ENCODE measurements around the gene INO80E.

INO80E gene

DNA sequence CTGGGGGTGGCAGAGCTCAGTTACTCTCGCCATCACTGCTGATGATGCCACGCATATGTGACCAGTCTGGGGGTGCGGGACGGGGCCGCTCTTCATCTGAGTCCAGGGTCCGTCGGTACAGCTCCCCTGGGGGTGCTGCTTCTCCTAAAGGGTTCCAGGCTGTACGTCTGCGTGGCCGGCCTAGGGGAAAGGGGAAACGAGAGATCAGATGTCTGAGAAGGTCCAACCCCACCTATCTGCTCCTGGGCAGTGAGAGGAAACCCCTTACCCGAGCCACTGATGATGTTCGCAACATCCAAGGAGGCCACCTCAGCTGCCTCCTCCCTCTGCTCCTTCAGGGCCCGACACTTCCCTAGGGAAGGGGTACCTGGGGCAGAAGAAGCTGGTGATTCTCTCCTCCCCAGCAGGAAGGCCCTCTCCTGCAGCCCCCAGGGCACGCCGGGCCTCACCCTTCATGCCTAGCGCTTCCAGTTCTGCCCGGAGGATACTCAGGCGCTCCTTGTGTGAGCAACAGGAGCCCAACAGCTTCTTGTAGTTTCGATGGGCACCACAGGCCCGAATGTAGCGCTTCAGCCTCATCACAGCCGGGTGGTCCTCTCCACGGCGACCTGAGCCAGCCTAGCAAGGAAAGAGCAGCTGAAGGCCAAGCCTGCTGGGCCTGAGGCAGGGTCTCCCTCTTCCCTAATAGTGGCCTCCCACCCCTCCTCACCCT lies 2.7 kb upstream of the INO80E start:
- no peak for DNase-seq (ENCODE audit: low read depth)

DNA sequence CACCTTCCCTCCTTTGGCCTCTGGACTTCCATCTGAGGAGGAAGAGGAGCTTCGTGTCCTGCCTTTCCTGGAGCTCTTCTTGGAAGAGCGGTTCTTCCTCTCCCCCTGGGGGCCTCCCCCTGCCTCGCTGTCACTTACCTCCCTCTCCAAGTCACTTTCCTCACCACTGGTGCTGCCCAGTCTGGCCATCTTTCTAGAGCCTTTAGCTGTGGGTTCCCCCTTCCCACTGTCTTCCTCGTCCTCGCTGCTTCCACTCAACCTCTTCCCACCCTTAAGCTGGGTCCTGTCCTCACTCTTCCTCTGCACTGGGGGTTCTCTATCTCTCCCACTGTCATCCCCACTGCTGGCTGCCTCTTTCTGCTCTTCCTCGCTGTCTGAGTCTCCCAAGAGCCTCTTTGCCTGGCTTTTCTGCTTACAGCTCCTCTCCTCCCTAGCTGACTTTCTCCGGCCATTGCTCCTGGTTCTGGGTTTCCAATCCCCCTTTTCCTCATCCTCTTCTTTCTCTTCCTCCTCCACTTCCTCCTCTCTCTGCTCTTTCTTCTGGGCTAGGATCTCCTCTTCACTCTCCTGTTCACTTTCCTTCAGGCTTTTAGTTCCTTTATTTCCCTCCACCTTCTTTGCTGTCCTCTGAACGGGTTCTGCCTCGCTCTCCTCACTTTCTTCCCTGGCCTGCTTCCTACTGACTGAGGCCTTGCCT lies 2.0 kb upstream of the INO80E start:
- DNase-seq (ENCODE audit: low read depth): no peak

DNA sequence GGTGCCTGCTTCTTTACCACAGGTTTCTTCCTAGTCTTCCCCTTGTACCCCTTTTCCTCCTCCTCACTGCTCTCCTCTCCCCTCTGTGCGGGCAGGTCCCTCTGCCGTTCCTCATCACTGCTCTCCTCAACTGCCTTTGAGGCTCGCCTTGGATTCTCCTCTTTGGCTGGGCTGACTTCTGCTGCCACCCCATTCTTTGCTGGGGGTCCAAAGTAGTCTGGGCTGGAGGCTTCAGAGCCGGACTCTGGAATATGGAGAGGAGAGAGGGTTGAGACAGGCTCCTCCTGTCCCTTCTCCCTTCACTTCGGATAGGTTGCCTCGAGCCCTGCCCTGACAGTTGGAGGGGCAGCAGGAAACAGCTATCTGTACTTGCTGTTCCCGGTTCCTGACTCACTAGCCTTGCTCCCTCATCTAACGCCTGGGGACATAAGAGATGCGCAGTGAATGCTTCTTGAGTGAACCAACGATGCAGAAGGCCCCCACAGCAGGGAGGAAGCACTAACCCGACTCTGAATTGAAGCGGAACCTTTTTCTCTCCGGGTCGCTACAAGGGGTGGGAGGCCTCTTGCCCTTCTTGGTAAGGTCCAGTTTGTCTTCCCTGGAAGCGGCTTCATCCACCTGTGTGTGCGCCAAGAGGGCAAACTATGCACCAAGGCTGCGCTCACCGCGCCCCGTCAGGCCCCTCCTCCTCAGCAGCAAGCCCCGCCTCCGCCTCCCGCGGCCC lies 1.3 kb upstream of the INO80E start:
- peak; percentile 31 for DNase-seq (ENCODE audit: low read depth)

DNA sequence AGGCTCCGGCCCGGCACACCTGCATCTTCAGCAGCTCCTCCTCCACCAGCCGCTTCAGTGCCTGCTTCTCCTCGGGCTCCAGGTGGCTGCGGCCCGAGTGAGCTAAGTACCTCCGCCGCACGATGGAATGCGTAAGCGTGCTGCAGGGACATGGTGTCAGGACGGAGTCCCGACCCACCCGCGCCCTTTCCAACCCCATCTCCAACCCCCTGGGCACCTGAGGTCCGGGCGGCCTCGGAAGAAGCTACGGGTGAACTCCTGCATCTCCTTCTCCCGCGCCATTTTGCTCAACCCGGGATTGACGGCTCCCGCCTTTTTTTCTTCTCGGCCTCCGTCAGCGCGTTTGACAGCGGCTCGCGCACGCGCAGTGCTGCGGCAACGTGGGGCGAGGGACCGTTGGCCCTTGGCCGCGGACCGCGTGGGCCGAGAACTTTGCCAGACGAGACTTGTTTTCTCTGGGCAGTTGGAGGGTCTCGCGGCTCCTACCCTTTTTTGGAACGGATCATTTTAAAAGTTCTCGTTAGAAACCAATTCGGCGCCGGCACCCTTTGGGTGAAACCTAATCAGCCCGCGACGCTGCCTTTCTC lies 624 bp upstream of the INO80E start, which contains the start of gene HIRIP3:
HIRIP3 (minus strand) TSS at position 294 of the 587 bp plus-strand sequence; CDS start at position 282, 12 bp downstream.
- DNase-seq (ENCODE audit: low read depth): peak; percentile 68

DNA sequence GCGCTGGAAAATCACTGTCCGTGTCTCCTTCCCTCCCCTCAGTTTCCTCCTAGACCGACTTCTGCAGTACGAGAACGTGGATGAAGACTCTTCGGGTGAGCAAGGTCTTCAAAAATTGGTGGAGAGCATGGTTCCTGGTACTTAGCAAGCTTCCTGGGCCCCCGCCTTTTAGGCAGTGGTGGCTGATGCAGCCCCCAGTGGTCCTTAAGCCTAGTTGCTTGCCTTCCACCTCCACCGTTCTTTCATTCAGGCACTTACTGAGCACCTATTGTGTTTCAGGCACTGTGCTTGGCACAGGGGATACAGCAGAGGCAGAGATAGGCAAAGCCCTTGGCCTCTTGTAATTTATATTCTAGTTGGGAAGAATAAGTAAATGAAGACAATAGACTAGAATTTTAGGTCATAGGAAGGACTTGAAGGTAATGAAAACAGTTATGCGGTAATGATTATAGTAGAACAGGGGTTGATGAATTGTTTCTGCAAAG lies 767 bp downstream of the INO80E start:
- DNase-seq (ENCODE audit: low read depth): no peak

DNA sequence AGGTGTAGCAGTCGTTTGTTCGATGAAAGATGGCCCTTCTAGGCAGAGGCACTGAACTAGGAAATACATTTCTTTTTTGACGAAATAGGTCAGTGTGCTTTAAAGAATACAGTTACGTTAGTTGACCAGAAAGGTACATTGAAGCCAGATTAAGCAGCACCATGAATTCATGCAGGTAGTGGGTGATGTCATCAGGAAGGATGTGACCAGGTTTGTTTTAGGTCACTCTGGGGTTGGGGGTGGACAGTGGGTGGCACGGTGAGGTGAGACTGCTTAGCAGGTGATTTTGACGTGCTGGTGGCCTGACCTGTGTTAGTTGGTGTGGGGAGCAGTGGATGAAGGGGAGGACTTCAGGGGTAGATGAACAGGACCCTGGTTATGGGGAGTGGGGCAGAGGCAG lies 3.6 kb downstream of the INO80E start:
- DNase-seq (ENCODE audit: low read depth): no peak

DNA sequence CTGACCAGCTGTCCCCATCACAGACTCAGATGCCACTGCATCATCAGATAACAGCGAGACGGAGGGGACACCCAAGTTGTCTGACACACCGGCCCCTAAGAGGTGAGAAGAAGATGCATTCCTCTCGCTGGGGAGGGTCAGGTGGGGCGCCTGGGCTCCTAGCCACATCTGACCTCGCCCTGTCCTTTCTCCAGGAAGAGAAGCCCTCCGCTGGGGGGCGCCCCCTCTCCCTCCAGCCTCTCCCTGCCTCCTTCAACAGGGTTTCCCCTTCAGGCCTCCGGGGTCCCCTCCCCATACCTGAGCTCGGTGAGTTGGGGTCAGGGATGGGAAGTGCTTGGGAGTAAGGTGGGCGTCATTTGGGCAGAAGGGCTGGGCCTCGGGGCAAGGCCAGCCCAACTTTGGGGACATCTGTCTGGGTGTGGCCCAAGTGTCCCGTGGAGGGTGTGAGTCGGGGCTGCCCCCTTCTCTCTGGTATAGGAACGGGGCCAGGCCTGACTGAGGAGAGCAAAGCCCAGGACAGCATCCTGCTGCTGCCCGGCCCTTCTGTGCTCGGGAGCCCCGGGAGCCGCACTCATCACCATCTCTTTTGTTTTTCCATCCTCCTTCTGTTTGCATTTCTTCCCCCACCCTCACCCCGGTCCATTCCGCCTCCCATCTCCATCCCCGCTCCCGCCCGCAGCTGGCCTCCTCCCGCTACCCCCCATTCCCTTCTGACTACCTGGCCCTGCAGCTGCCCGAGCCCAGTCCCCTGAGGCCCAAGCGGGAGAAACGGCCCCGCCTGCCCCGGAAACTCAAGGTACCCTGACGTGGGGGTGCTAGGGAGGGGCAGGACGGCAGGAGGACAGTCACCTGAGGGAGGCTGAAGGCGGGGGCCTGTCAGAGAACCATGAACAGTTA lies 4.9 kb downstream of the INO80E start:
- no peak for DNase-seq (ENCODE audit: low read depth)

DNA sequence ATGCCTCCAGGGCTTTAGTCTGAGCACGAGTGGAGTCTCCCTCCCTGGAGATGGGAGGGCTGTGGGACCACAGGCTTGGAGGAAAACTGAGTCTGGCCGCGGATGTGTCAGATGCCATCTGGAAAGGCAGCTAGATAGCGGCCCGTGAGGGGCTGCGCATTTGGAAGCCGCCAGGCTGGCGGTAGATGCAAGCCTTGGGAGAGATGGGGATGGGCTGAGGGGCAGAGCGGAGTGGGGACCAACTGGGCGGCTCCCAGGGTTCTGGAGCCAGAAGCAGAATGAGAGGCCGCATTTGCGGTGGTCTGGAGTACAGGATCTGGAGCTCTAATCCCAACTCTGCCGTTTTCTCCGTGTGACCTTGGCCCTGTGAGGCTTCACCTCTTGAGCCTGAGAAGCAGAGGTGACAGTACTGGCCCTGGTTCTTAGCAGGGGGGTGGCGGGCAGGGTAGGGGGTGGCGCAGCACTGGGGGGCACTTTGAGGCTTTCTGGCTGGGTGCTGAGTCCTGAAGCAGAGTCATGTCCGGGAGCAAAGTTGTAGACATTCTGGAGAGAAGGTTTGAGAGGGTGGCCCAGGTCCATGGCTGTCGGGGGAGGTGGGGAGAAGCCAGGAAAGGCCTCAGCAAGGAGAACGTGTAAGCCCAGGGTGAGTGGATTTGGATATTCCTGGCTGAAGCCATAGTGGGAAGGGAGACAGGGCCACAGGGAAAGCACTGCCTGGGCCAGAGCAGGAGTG lies 6.7 kb downstream of the INO80E start:
- DNase-seq (ENCODE audit: low read depth): no peak

DNA sequence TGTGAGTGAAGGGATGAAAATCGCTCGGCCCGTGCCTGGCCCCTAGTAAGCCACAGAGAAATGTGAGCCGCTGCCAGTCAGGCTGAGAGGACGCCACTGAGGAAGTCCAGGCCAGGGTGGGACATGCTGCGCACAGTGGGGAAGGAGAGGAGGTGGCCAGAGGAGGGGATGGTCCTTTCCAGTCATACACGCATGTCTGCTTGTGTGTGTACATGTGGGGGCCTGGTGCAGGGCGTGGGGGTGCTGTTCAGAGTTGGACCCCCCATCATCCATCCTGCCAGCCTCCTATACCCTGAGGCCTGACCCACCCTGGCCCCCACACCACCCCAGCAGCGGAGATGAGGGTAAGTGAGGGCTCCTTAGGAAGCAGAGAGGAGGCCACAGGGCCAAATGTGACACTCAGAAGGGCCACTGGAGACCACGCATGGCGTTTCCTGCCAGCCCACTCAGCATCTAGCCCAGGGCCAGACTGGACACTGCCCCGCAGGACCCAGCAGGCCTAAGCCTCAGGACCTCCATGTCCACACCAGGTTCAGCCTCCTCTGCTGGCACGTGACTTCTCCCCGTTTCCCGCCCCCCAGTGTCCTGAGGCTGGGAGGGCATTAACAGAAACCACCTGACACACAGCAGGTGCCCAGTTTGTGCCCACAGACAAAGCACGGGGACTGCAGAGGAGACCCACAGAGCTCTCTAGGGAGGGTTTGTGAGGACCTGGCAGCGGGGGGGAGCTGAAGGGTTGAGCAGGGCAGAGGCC lies 7.8 kb downstream of the INO80E start:
- DNase-seq (ENCODE audit: low read depth): no peak

DNA sequence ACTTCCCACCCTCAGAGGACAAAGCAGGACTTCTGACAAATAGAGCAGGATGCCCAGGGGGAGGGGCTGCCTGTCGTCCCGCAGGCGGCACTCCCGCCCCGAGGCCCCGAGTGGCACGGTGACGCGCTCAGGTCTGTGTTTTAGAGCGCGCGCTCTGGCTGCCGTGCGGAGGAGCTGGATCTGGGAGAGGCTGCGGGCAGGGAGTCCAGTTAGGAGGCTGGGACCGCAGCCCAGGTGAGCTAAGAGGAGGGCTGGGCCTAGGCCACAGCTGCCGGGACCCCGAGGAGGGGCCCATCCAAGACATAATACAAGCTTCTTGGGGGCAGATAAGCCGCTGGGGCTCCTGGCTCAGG lies 8.4 kb downstream of the INO80E start:
- no peak for DNase-seq (ENCODE audit: low read depth)

DNA sequence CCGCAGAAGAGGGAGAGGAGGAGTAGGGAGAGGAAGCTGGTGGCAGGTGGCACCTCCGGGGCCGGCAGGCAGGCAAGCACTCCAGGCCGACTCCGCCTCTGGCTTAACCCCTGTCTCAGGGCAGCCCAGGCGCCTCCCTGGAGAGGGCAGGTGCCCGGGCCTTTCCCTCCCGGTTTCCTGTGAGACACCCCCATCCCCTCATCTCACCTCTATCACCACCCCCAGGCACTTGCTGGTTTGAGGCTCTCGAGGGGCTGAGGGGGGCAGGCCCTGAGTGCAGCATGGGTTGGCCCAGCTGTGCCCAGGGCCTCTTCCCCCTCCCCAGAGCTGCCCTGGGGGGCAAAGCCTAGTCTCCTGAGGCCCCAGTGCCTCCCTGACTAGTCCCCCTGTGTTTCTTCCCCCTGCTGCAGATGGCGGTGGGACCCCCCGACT lies 8.8 kb downstream of the INO80E start:
- no peak for DNase-seq (ENCODE audit: low read depth)

DNA sequence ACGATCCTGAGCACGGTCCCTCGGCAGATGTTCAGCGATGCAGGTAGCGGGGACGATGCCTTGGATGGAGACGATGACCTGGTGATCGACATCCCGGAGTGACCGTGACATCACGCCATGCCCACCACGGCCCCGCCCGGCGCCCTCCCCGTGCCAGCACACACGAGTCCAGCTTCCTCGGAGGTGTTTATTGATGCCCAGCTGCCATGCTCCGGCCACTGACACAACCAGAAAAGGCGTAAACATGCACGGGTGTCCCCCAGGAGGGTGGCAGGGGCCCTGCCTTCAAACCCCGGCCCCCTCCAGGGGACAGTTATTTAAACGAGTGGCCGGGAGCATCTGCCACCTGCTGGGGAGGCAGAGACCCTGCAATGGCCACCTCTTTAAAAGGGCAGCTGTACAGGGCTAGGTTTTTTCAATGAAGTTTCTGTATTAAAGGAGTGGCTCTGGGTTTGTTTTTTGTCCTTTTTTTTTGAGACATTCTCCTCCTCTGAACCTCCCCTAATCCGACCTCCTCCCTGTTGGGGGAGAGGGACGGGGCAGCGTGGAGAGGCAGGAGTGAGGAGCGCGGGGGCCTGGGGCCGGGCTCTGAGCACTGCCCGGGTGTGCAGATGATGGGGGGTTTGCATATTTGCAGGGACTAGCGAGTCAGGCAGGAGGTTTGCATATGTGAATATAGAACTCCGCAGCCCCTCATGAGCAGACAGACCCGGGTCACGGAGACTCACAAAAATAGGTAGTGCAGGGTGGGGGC lies 9.5 kb downstream of the INO80E start:
- DNase-seq (ENCODE audit: low read depth): peak; percentile 25

DNA sequence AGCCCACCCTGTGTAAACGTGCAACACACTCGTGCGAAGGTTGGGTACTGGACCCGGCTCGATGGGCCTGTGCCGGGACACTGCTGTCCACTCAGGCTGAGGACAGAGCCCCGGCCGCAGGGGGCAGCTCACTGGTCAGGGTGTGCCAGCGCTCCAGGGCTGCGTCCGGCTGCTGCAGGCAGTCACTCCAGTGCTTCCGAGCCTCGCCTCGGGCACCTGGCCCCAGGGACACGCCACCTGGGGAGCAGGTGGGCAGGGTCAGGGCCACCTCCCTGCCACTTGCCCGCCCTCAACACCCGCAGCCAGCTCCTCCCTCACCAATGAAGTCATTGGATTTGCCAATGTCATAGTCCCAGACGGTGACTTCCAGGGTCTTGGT lies 10.0 kb downstream of the INO80E start:
- no peak for DNase-seq (ENCODE audit: low read depth)

DNA sequence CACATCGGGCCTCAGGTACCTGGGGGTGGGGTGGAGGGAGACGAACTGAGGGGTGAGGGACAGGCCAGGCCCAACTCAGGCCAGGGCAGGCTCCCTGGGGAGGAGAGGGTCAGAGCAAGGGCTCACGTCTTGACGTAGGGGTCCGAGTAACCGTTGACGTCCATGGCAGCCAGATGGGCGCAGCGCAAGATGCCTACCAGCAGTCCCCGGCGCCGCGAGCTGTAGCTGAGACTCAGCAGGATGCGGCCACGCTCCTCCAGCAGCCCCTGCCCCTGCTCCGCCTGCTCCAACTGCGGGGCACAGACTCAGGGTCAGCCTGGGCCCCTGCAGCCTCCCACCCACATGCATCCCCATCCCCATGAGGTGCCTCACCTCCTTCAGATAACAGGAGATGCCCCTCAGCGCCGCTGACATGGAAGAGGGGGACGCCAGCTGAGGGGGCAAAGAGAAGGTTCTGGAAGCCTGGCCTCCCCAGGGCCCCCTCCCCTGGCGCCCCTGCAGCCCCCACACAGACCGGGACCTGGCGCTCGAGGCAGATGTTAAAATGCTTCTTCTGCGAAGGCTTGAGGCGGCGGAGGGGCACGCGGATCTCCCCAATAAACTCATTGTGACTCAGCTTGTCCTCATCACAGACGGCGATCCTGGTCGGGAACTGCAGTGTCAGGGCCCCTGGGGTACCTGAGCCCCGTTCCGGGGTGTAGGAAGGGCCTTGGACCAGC lies 10.8 kb downstream of the INO80E start:
- no peak for DNase-seq (ENCODE audit: low read depth)

DNA sequence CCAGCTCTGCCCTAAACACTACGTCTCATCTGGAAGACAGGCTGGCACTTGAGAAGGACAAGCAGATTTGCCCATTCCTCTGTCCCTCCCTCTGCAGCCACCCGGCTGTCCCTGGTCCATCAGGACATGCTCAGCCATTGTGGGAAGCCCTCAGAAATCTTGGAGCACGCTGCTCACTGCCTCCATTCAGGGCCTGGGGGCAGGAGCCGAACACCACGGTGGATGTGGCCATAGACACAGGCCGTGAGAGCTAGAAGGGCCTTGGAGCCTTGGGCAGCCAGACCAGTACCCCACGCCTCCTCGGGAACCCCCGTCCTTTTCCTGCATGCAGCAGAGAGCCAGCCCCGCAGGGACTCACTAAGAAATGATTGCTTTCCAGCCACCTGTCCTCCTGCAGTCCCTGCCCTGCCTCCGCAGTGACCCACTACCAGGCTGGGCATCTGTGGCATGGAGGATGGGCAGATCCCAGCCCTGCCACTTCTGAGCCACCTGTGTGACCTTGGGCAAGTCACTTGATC lies 11.4 kb downstream of the INO80E start:
- DNase-seq (ENCODE audit: low read depth): no peak

DNA sequence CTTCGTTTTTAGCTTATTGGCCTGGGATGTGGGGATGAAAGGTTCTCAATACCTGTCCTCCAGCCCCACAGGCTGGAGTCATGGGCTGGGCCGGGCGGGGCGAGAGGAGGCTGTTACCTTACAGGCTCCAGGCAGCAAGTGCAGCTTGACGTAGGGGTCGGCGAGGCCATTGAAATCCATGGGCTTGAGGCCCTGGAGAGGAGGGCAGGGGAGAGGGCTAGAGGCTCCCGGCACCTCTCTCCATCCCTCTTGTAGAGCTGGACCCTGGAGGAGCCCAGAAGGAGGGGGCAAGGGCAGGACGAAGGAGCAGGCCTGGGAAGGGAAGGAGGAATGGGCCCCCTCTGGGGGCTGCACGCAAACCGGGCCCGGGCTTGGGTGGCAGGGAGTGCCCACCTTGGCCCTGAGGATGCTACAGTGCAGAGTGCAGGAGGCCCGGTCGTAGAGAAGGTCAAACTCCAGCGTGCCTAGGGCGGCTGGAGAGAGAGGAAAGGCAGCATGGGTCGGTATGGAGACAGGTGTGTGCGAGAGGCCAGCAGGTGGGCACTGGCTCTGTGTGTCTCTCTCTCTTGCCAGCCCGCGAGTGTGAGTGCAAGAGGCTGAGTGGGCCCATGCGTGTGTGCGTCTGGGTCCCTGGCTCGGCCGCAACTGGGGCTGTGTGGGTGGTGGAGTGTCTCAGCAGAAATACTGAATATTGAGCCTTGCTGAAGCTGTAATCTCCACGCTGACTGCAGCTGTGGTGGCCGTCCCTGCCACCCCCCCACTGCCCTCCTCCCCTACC lies 13.2 kb downstream of the INO80E start:
- DNase-seq (ENCODE audit: low read depth): no peak

DNA sequence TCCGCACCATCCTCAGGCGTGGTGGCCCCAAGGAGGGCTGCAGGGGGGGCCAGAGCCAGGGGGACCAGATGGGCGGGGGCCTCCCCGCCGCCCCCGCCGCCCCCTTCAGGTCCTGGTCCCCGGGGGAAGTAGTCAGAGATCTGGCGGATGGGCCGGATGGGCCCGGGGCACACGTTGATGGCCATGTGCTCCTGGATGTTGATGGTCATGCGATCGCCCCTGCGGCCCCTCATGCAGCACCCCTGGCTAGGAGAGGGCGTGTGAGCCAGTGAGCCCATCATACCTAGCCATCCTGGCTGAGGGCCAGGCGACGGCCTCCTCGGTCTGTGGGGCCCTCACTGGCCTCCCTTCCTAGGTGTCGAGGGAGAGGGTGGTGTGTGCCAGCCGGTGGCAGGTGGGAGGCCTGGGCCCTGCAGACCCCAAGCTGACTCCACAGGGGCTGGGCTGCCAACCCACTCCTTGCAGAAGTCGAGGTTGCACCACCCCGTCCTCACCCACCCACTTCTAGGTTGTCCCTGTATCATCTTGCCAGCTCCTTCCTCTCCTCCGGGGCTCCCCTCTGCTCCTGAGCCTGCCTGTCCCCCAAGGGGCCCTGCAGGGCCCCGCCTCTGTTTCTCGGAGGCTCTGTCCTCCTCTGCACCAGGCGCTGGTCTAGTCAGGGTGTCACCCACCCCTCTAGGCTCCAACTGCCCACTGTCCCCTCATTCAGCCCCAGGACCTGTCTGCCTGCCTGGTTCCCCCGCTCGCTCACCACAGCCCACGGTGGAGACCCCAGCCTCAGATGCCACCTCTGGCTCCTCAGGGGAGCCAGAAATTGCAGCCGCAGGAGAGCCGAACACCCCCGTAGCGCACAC lies 14.2 kb downstream of the INO80E start:
- DNase-seq (ENCODE audit: low read depth): no peak
